GM12872 (cell line): ENCODE measurements around the gene DDAH1.

Source experiments
- TF ChIP-seq, protein P1 (sequence below): IDR thresholded peaks from 3 replicates; pipeline ENCODE4 v1.5.1; 2011; ENCODE audit warnings: low read depth, mild to moderate bottlenecking, low read length, moderate library complexity; ENCODE audit not compliant: insufficient read depth

DDAH1 gene

GRCh38 chr1:85322655-85323054 is 142.3 kb downstream of the DDAH1 start:
- TF ChIP-seq, protein P1, sequence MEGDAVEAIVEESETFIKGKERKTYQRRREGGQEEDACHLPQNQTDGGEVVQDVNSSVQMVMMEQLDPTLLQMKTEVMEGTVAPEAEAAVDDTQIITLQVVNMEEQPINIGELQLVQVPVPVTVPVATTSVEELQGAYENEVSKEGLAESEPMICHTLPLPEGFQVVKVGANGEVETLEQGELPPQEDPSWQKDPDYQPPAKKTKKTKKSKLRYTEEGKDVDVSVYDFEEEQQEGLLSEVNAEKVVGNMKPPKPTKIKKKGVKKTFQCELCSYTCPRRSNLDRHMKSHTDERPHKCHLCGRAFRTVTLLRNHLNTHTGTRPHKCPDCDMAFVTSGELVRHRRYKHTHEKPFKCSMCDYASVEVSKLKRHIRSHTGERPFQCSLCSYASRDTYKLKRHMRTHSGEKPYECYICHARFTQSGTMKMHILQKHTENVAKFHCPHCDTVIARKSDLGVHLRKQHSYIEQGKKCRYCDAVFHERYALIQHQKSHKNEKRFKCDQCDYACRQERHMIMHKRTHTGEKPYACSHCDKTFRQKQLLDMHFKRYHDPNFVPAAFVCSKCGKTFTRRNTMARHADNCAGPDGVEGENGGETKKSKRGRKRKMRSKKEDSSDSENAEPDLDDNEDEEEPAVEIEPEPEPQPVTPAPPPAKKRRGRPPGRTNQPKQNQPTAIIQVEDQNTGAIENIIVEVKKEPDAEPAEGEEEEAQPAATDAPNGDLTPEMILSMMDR = no peak

DNA sequence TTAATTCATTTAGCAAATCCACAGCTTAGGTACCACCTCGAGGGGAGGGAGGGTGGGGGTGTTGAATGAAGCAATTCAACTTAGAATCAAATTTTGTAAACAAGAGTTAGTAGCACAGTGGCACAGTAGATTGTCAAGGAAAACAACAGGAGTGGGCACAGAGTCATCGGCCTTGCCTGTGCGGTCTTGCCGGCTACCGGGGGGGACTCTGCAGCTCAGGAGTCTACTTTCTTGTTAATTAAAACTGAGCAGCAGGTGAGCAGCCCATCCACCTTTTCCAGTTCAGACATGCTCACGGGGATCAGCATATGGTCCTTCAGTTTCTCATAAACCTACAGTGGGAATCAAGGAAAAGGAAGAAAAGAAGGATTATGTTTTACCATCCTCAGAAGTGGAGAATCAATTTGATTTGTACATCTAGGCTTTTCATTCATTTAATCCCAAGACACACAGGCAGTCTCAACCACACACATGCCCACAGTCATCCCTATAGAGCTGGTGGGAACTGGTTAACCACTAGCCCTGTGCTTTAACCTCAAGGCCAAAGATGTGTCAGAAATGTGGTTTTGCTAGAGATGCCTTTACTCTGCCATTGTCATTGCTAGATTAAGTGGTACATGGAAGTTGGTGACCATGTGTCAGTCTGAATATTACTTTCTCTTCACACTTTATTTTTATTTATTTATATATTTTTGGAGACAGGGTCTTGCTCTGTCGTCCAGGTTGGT is 143.6 kb downstream of the DDAH1 start:
- TF ChIP-seq, protein P1 = no peak

- TF ChIP-seq, protein P1 = no peak
Measured at GRCh38 chr1:85320371-85321131, 144.4 kb downstream of the DDAH1 start.

- TF ChIP-seq, protein P1 = no peak
Measured at GRCh38 chr1:85319931-85320330, 145.0 kb downstream of the DDAH1 start.

DNA sequence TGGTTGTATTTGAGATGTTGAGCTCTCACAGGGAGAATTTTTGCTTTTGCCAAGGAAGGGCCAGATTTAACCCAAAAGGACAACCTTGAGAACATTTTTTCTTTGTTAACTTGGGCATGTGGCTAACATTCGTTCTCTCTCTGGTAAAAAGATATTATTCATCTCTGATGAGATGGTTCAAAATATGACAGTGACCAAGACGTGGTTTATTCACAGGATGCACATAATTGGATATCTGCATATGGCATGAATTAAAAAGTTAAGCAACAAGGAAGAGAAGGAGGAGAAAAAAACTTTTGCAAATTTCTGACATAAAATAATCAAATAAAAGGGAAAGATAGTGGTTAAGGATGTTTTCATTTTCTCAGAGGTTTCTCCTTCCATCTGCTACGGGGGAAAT is 145.5 kb downstream of the DDAH1 start:
- TF ChIP-seq, protein P1 = no peak

DNA sequence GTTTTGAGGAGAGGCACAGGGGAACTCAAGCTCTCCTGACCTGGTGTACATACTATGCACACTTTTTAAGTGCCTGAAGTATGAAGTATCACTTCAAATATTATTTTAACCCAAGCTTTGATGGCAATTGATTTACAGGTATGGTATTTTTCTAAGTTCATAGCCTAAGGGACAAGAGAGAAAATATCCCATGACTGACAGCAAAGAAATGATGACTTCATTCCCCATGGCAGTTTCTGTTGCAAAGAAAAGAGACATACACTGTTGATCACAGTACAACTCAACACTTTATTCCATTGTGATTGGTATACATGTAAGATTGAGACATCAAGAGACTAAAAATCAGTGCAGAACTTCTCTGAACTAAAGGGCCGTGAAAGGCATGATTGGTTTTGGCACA is 146.7 kb downstream of the DDAH1 start:
- TF ChIP-seq, protein P1 = no peak

DNA sequence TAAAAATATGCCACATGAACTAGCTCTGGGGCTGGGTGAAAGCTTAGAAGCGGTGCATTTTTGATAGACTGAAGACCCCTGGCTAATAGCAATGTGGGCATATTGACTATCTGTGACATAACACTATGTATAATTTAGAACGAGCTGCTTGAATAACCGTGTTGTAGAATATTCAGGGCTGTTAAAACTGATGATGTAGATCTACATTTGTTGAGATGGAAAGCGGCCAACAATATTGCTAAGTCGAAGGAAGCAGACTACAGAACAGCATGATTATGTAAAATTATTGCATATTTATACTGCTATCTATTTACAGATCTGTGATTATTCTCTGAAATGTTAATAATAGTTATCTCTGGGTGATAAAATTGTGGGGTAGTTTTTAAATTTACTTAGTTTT is 147.4 kb downstream of the DDAH1 start:
- TF ChIP-seq, protein P1 = no peak
